GM21825 (cell line): Measurements from ENCODE around the gene NTRK3.

Experiments used
- ATAC-seq: cut with Tn5 transposase; IDR thresholded peaks from one replicate; pipeline ENCODE4 v1.9.1; 2021; ENCODE audit warnings: mild to moderate bottlenecking, moderate library complexity; ENCODE audit not compliant: unreplicated experiment

The NTRK3 gene

GRCh38 chr15:88258093-88258641 is 1.6 kb upstream of the NTRK3 start:
- no peak for ATAC-seq

GRCh38 chr15:88257311-88258092 is 963 bp upstream of the NTRK3 start:
- ATAC-seq: no peak

- no peak for ATAC-seq
These were observed 858 bp downstream of the NTRK3 start for GRCh38 chr15:88255484-88256278.

GRCh38 chr15:88255087-88255483 is 1.5 kb downstream of the NTRK3 start:
- ATAC-seq: no peak

- no peak for ATAC-seq
These were observed 4.1 kb downstream of the NTRK3 start for GRCh38 chr15:88252441-88252840.

GRCh38 chr15:88250826-88251225 is 5.7 kb downstream of the NTRK3 start:
- ATAC-seq: no peak

- ATAC-seq: no peak
These were observed 7.3 kb downstream of the NTRK3 start for GRCh38 chr15:88249220-88249619.

GRCh38 chr15:88247914-88248313 is 8.6 kb downstream of the NTRK3 start:
- no peak for ATAC-seq

GRCh38 chr15:88246666-88247446 is 9.7 kb downstream of the NTRK3 start:
- peak; percentile 77 for ATAC-seq

GRCh38 chr15:88246081-88246480 is 10.5 kb downstream of the NTRK3 start:
- no peak for ATAC-seq

- ATAC-seq: no peak
These were observed 12.4 kb downstream of the NTRK3 start for GRCh38 chr15:88243895-88244787.

GRCh38 chr15:88242586-88243555 is 13.7 kb downstream of the NTRK3 start:
- no peak for ATAC-seq

- no peak for ATAC-seq
These were observed 15.1 kb downstream of the NTRK3 start for GRCh38 chr15:88241461-88241860.

GRCh38 chr15:88241060-88241459 is 15.5 kb downstream of the NTRK3 start:
- ATAC-seq: no peak

- no peak for ATAC-seq
These were observed 16.9 kb downstream of the NTRK3 start for GRCh38 chr15:88239594-88239993.

- ATAC-seq: no peak
These were observed 17.7 kb downstream of the NTRK3 start for GRCh38 chr15:88238618-88239430.

GRCh38 chr15:88234711-88235110 is 21.8 kb downstream of the NTRK3 start:
- ATAC-seq: no peak

GRCh38 chr15:88233921-88234320 is 22.6 kb downstream of the NTRK3 start:
- no peak for ATAC-seq
